A673 (cell line): Measurements from ENCODE around the gene TAS2R31.

Experiments used
- EZH2 ChIP-seq: fragments of 200-600 bp; sonication (generic); IDR thresholded peaks from 2 replicates; pipeline ENCODE4 v1.6.1; 2017; ENCODE audit warnings: borderline replicate concordance, low read depth, mild to moderate bottlenecking, mixed read lengths, antibody characterized with exemption, low read length; ENCODE audit not compliant: poor library complexity, severe bottlenecking
- TF ChIP-seq, protein P1 (sequence below): fragments of 300-800, 200-600 bp; sonication (generic); conservative IDR thresholded peaks from 2 replicates; pipeline ENCODE4 v1.5.1; 2017; ENCODE audit warnings: low read depth, mild to moderate bottlenecking, antibody characterized with exemption, low read length, moderate library complexity, mixed read lengths

DNA sequence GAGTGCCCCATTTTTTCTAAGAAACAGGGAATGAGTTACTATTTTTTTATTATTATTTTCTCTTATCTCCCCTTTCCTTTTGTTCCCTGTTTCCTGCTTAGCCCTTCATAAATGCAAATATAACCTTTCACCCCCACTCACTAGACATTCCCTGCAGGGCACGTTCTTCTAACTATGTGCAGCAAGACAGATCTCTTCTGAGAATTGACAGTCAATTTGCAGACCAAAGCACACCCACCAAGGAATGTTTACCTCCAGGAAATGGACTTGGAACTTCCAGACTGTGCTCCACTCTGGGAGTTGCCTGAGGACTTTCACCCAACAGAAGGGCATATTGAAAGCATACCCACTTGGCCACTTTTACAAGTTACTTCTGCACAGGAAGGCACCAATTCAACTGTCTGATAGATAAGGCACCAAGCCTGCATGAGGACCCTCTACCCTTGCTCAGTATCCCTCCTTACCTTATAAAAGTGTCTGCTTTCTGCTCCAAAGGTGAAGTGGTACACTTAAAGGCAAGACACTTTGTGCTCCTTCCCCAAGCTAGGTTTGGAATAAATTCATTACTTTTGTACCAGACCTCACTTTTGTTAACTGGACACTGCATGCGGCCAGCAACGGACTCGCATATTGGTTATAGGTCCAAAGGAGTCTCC, 15.3 kb downstream of the TAS2R31 start:
- TF ChIP-seq, protein P1, sequence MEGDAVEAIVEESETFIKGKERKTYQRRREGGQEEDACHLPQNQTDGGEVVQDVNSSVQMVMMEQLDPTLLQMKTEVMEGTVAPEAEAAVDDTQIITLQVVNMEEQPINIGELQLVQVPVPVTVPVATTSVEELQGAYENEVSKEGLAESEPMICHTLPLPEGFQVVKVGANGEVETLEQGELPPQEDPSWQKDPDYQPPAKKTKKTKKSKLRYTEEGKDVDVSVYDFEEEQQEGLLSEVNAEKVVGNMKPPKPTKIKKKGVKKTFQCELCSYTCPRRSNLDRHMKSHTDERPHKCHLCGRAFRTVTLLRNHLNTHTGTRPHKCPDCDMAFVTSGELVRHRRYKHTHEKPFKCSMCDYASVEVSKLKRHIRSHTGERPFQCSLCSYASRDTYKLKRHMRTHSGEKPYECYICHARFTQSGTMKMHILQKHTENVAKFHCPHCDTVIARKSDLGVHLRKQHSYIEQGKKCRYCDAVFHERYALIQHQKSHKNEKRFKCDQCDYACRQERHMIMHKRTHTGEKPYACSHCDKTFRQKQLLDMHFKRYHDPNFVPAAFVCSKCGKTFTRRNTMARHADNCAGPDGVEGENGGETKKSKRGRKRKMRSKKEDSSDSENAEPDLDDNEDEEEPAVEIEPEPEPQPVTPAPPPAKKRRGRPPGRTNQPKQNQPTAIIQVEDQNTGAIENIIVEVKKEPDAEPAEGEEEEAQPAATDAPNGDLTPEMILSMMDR: no peak
- TF ChIP-seq EZH2: no peak
